ENCODE results near the gene TRPM6.
A peak's percentile ranks its signal among the peaks of the same experiment; 100 is the strongest.

TRPM6 gene

DNA sequence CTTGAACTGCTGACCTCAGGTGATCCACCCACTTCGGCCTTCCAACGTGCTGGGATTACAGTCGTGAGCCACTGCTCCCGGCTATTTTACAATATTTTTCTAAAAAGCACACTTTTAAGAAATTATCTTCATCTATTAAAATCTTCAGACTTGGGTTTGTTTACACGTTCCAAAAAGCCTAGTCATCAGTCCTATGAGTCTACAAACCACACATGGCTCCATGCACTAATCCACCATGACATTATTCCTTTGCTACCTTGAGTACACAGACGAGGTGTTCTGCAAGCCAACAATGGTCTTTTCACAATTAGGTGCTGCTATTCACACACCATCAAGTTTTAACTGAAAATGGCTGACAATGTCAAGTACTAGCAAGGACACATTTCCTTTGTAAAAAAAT, 41.0 kb downstream of the TRPM6 start:
- TF ChIP-seq, protein P1, sequence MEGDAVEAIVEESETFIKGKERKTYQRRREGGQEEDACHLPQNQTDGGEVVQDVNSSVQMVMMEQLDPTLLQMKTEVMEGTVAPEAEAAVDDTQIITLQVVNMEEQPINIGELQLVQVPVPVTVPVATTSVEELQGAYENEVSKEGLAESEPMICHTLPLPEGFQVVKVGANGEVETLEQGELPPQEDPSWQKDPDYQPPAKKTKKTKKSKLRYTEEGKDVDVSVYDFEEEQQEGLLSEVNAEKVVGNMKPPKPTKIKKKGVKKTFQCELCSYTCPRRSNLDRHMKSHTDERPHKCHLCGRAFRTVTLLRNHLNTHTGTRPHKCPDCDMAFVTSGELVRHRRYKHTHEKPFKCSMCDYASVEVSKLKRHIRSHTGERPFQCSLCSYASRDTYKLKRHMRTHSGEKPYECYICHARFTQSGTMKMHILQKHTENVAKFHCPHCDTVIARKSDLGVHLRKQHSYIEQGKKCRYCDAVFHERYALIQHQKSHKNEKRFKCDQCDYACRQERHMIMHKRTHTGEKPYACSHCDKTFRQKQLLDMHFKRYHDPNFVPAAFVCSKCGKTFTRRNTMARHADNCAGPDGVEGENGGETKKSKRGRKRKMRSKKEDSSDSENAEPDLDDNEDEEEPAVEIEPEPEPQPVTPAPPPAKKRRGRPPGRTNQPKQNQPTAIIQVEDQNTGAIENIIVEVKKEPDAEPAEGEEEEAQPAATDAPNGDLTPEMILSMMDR (IDR thresholded peaks at IDR 0.05; ENCODE audit: low read depth, low read length): no peak
- DNase-seq (ENCODE audit: low read depth in 2 of 2): no peak
- no peak overlapping the region for H3K4me3 ChIP-seq (replicated peaks in 1 of 2; ENCODE audit: low read depth in 2 of 2, low read length in 2 of 2)

DNA sequence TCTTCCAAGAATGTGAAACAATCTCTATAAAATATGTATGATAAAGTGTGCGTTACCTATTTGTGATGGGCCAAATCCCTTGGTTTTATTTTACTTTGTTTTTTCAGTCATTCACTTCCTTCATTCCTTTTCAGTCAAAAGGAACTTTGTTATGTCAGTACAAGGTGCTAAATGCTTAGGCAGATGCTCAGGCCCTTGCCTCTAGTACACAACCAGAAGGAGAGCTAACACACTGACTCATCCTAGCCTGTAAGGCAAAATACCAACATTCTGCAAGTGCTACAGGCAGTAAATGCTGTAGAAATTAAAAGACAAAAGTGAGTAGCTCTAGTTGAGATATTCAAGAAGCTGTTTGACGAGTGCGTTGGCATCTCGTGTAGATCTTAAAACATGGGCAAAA, 49.4 kb downstream of the TRPM6 start:
- no peak for DNase-seq (ENCODE audit: low read depth in 2 of 2)
- TF ChIP-seq, protein P1 (IDR thresholded peaks at IDR 0.05; ENCODE audit: low read depth, low read length): no peak
- no peak overlapping the region for H3K4me3 ChIP-seq (replicated peaks in 1 of 2; ENCODE audit: low read depth in 2 of 2, low read length in 2 of 2)

DNA sequence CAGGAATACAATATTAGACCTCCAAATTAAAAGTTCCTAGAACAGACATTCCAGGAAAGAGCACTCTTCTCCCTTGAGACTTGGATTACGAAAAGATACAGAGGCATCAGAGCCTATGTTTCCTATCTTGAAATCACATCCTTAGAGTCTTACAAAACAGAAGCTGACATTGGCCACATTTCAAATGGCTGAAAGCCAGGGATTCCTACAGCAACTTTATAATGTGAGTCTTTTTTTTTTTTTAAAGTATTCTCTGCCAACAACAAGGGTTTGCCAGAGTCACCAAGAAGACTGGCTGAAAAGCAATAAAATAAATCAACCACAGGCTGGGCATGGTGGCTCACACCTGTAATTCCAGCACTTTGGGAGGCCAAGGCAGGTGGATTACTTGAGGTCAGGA, 63.1 kb downstream of the TRPM6 start:
- peak; percentile 88 to 90 for DNase-seq (ENCODE audit: low read depth in 2 of 2)
- H3K4me3 ChIP-seq (replicated peaks in 1 of 2; ENCODE audit: low read depth in 2 of 2, low read length in 2 of 2): no peak overlapping the region
- TF ChIP-seq, protein P1 (IDR thresholded peaks at IDR 0.05; ENCODE audit: low read depth, low read length): no peak

DNA sequence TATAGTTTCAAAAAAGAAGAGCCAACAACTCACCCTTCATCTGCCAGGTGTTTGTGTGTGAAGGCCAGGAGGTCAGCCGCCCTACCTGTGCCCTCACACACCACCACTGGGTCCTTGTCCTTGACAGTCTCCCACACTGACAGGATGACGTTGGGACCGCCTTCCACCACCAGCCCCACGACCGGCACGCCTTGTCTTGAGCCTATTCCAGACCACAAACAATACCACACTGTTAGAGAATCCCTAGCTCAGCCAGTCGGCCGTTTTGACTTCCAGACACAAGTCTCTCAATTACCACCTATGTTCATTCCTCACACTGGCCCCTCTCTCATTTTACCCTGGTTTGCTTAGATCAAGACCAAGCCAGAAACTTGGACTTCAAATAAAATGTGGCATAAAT, 66.1 kb downstream of the TRPM6 start:
- no peak for DNase-seq (ENCODE audit: low read depth in 2 of 2)
- no peak overlapping the region for H3K4me3 ChIP-seq (replicated peaks in 1 of 2; ENCODE audit: low read depth in 2 of 2, low read length in 2 of 2)
- TF ChIP-seq, protein P1 (IDR thresholded peaks at IDR 0.05; ENCODE audit: low read depth, low read length): no peak

DNA sequence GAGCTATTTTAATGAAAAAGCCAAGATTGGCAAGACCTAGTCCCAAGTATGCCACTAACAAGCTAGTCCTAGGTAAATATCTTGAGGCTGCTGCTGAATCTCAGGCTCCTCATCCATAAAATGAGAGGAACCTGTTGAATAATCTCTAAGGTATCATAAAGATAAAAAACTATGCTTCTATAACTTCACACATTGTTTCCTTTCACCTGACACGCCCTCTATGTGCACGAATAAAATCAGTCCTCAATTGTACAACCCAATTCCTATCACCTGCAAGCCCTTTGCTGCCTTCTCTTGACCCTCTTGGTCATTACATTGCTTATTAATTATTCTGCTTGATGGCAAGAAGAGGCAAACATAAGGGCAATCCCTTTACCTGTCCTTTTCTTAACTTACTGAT, 69.9 kb downstream of the TRPM6 start:
- no peak for DNase-seq (ENCODE audit: low read depth in 2 of 2)
- TF ChIP-seq, protein P1 (IDR thresholded peaks at IDR 0.05; ENCODE audit: low read depth, low read length): no peak
- H3K4me3 ChIP-seq (replicated peaks in 1 of 2; ENCODE audit: low read depth in 2 of 2, low read length in 2 of 2): no peak overlapping the region

DNA sequence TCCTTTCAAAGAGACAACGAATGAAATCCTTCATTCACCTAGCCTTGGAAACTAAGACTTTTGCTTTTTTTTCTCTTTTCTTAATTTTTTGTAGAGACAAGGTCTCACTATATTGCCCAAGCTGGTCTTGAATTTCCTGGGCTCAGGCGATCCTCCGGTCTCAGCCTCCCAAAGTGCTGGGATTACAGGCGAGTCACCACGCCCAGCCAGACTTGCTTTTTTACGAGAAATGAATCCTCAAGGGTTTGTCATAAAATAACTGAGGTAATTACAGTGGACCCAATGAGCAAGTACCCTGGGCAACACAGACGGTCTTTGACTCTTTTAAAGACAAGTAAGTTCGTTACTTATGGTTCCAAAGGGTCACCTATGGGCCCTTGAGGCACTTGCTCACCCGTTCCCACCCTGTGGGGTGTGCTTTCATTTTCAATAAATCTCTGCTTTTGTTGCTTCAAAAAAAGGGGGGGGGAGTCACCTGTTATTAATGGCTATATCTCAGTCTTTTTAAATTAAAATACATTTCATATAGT, 70.4 kb downstream of the TRPM6 start:
- TF ChIP-seq, protein P1 (IDR thresholded peaks at IDR 0.05; ENCODE audit: low read depth, low read length): no peak
- no peak overlapping the region for H3K4me3 ChIP-seq (replicated peaks in 1 of 2; ENCODE audit: low read depth in 2 of 2, low read length in 2 of 2)
- DNase-seq (ENCODE audit: low read depth in 2 of 2): no peak

DNA sequence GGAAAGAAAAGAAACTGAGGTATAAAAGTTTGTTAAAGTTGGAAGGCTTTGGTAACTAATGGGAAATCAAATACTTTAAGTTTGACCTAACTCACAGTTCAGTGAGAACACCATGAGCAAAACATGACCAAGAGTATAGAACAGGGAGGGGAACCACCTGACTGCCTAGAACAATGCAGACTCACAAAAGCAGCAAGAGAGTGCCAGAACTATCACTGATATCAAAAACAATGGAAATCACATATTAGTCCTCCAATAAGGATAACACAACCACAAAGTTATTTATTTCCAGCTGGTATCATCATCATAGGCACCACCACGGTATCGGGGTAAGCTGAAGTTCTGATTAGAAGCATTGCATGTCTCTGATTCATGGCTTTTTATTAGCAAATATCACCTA, 77.5 kb downstream of the TRPM6 start:
- TF ChIP-seq, protein P1 (IDR thresholded peaks at IDR 0.05; ENCODE audit: low read depth, low read length): no peak
- DNase-seq (ENCODE audit: low read depth in 2 of 2): peak in 1 of 2 donors; percentile 2
- H3K4me3 ChIP-seq (replicated peaks in 1 of 2; ENCODE audit: low read depth in 2 of 2, low read length in 2 of 2): no peak overlapping the region

All from cardiac fibroblast (primary cell).